ENCODE measurements around the gene RNF20.

DNA sequence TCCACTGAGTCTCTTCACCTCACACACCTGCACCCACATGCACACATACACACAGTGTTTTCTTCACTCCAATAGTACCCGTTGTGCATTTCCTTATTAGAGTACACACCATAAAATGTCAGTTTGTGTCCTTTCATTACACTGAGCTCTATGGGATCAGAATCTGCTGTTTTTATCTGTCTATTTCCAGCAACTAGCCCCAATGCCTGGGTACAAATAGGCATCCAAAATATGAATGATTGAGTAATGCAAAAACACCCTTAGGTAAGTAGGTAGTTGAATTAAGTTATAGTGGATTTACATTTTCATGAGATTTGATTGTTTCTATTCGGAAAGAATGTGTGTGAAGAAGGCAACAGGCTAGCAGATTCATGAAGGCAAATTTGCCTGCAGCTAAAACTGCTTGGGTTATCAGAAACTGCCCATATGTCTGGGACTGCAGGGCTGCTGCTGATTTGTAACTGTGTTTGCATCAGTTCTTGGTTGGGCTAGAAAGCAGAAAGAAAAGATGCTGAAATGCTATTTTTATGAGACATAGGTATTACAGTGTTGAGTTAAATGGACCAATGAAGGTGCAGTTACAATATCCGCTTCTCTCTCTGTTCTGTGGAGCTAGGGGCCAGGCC is 34.2 kb downstream of the RNF20 start:
- TF ChIP-seq MYC (IDR thresholded peaks at IDR 0.05; ENCODE audit: low read depth, low read length) (no peak), JUN (IDR thresholded peaks at IDR 0.05; ENCODE audit: borderline replicate concordance, insufficient read depth, insufficient read length, low read depth) (no peak), POLR2AphosphoS5 (IDR thresholded peaks at IDR 0.05; ENCODE audit: insufficient read depth, low read depth, low read length) (no peak), POLR2A (IDR thresholded peaks at IDR 0.05; ENCODE audit: low read depth, low read length) (no peak), EZH2 (IDR thresholded peaks at IDR 0.05; ENCODE audit: borderline replicate concordance, low read depth, low read length, severe bottlenecking) (no peak), FOS (IDR thresholded peaks at IDR 0.05; ENCODE audit: borderline replicate concordance, insufficient read depth, low read length) (no peak)
- TF ChIP-seq, protein P1, sequence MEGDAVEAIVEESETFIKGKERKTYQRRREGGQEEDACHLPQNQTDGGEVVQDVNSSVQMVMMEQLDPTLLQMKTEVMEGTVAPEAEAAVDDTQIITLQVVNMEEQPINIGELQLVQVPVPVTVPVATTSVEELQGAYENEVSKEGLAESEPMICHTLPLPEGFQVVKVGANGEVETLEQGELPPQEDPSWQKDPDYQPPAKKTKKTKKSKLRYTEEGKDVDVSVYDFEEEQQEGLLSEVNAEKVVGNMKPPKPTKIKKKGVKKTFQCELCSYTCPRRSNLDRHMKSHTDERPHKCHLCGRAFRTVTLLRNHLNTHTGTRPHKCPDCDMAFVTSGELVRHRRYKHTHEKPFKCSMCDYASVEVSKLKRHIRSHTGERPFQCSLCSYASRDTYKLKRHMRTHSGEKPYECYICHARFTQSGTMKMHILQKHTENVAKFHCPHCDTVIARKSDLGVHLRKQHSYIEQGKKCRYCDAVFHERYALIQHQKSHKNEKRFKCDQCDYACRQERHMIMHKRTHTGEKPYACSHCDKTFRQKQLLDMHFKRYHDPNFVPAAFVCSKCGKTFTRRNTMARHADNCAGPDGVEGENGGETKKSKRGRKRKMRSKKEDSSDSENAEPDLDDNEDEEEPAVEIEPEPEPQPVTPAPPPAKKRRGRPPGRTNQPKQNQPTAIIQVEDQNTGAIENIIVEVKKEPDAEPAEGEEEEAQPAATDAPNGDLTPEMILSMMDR (IDR thresholded peaks at IDR 0.05; ENCODE audit: extremely low read depth in 1 of 2, insufficient read depth in 1 of 2, low read depth in 1 of 2, low read length in 2 of 2): no peak
- TF ChIP-seq, protein P2, sequence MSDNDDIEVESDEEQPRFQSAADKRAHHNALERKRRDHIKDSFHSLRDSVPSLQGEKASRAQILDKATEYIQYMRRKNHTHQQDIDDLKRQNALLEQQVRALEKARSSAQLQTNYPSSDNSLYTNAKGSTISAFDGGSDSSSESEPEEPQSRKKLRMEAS (IDR thresholded peaks at IDR 0.05; ENCODE audit: insufficient read depth, insufficient read length): no peak
